Hematopoietic multipotent progenitor cell treated with erythropoietin and hydrocortisone succinate and interleukin-3 and kit ligand, for 4 days (in vitro differentiated cells): ENCODE data around the gene PSME3.

ENCODE experiments used
- DNase-seq: peaks from one replicate; pipeline ENCODE4 v3.0.0-alpha.2; 2015

PSME3 gene, protein sequence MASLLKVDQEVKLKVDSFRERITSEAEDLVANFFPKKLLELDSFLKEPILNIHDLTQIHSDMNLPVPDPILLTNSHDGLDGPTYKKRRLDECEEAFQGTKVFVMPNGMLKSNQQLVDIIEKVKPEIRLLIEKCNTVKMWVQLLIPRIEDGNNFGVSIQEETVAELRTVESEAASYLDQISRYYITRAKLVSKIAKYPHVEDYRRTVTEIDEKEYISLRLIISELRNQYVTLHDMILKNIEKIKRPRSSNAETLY

GRCh38 chr17:42832934-42833766 is at the start of gene PSME3:
Gene PSME3, plus strand, starts transcription at chr17:42833397. Its CDS starts 235 bp downstream, at chr17:42833632.
- DNase-seq, result peak; percentile 95

DNA sequence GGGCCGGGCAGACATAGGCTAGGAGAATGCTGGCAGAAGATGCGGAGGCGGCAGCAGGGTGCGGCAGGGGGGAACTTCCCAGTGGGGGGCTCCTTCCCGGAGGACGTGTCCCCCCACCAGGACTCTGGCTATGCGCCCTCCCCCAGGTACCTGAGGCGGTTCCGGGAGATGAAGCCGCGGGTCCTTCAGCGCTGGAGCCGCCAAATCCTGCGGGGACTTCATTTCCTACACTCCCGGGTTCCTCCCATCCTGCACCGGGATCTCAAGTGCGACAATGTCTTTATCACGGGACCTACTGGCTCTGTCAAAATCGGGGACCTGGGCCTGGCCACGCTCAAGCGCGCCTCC is 49.4 kb upstream of the PSME3 start:
- DNase-seq, result no peak

DNA sequence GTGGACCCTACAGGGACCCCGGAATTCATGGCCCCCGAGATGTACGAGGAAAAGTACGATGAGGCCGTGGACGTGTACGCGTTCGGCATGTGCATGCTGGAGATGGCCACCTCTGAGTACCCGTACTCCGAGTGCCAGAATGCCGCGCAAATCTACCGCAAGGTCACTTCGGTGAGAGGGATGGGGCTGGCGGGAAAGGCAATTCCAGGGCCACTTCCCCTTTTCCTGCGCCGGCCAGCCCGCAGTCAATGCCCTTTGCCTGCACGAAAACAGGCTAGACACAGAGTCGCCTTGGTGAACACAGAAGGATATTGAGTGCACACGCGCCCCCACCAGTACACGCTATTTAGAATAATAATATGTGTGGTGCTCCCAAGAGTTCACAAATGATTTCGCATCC is 48.8 kb upstream of the PSME3 start:
- DNase-seq, result peak; percentile 30

- no peak for DNase-seq
Observed at GRCh38 chr17:42784811-42785592, 48.2 kb upstream of the PSME3 start.

DNA sequence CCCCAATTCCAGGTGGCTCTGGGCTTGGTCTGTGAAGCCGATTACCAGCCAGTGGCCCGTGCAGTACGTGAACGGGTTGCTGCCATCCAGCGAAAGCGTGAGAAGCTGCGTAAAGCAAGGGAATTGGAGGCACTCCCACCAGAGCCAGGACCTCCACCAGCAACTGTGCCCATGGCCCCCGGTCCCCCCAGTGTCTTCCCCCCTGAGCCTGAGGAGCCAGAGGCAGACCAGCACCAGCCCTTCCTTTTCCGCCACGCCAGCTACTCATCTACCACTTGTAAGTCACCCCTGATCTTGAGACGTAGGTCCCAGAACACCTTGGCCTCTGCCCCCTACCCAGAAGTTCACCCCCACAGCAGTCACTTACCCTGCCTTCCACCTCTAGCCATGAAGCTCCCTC is 45.9 kb upstream of the PSME3 start:
- no peak for DNase-seq

- no peak for DNase-seq
Observed at GRCh38 chr17:42791948-42792347, 41.2 kb upstream of the PSME3 start.

- no peak for DNase-seq
Observed at GRCh38 chr17:42792545-42792944, 40.7 kb upstream of the PSME3 start.

GRCh38 chr17:42795061-42795460 is 38.1 kb upstream of the PSME3 start:
- DNase-seq, result no peak

GRCh38 chr17:42795465-42795864 is 37.7 kb upstream of the PSME3 start:
- DNase-seq, result no peak

- DNase-seq, result no peak
Observed at GRCh38 chr17:42796066-42796758, 37.0 kb upstream of the PSME3 start.

DNA sequence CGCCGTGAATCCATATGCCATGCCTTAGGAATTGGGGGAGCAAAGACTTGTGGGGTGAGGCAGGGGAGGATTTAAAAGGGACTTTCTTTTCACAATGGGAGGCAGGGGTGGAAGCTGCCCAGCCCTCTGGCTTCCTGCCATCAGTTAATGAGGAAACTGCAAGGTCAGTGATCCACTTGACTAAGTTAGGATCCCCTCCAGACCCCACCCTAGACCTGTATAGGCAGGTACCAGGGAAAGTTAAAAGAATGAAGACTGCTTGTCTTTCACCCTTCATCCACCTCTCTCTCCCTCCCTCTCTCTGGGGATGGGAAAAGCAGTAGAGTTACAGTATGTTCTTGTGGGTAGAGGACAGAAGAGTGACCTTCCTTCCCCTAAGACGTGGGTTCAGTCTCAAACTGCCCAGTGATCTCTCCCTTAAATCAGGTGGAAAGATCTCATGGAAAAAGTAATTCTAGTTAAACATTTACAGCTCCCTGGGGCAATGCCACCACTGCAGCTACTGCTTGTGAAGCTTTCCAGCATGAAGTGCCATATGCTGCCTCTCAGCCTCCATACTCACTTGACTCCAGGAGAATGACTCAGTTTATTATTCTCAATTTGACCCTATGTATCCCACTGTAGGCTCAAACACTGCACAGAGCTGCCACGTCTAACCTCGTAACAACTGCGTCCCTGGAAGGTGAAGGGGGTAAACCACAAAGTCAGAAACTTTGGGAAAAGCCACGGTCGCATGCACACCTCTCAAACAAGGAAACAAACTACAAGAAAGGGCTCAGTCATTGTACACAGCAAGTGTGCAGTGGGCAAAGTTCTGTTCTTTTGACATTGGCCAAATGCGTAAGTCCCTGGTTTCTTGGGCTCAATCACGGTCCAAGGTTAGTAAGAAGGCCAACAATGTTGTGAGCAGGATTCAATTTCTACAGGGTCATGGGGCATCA is 35.9 kb upstream of the PSME3 start:
- DNase-seq, result no peak

DNA sequence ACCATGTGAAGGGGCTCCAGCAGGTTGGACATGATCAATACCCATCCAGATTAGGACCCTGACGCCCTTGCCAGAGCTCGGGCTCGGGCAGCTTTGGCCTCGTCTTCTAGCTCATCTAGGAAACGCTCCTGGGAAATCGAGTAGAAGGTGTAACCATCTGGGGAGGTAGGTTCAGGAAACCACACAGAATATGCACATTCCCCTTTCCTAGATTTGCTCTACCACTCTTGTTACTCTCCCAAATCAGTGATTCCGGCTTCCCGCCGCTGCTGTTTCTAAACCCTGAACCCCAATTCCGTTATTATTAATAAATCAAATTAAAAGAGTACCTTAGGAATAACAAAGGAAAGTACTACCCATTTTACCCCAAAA is 35.2 kb upstream of the PSME3 start:
- no peak for DNase-seq

DNA sequence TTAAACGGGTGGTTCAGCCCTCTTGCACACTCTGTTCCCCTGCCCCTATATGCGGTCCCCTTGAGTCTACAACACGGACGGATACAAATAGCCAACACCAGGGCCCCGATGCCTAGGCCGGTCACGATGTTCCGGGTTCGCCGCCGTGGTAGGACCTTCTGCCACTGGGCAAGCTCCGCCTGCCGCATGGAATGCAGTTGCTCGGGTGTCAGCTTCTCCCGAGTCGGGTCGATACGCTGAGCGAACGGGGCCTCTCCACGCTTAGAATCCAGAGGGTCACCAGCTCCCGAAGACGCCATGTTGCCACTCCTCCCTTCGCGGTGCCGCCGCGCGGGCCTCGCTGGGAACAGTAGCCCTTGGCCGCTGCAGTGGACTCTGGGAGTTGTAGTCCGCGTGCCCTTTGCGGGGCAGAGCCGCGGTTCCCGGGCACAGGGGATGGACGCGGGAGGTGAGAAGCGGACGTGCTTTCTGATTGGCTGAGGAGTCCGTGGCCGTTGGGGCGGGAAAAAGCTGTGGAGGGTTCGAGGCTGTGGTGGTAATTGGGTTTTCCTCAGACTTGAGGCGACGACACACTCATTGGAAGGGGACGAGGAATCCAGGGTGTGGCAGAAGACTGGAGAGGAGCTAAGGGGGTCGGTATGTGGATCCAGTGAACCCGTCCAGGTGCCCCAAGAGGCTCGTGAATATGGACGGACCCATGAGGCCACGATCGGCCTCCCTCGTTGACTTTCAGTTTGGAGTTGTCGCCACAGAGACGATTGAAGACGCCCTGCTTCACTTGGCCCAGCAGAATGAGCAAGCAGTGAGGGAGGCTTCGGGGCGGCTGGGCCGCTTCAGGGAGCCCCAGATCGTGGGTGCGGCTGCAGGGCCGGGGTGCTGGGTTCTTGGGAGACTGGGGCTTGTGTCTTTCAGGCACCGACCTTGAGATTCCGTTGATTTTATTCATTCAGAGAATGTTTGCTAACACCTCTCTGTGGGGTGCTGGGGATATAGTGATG is 34.5 kb upstream of the PSME3 start, which contains the start of the genes CNTD1 and COA3:
Gene CNTD1 (plus strand): TSS at position 479 of the 998 bp plus-strand sequence. CDS start 207 bp downstream, at position 686.
Gene COA3 (minus strand): TSS at position 322 of the 998 bp plus-strand sequence. CDS start 23 bp downstream, at position 299.
- peak; percentile 94 for DNase-seq

GRCh38 chr17:42803074-42803883 is 29.9 kb upstream of the PSME3 start:
- no peak for DNase-seq

DNA sequence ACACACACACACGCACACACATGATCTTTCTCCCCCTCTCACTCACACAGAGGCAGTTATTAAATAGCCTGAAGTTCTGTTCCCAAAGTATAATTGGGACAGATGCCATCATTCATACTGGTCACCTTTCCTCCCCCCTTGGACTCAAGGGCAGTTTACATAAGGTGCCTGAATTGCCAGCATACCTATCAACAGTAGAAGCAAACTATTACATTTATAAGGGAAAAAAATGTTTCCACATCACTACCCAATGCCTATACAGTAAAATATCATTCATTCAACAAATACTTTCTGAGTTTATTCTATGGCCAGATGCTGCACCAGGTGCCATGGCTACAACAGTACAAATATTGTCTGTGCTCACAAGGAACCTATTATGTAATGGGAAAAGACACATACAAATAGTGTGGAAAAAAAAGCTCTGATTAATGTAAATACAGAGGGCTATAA is 28.3 kb upstream of the PSME3 start:
- DNase-seq, result no peak

DNA sequence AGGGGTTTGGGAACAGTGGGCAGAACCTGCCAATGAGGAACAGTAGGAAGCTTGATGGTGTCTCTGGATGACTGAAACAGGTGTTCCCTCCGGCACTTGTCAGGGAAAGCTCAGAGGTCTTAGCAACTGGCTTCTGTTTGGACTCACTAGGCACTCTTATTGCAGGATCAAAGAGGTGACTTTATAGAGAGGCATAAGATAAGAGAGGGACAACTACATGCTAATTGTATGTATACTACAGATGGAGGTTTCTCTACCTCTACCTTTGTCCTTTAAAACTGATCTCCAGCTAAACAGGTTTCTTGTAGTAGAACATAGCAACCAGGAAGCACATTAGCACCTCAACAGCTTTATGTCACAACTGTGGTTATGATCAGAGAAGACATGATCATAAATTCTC is 26.9 kb upstream of the PSME3 start:
- no peak for DNase-seq

DNA sequence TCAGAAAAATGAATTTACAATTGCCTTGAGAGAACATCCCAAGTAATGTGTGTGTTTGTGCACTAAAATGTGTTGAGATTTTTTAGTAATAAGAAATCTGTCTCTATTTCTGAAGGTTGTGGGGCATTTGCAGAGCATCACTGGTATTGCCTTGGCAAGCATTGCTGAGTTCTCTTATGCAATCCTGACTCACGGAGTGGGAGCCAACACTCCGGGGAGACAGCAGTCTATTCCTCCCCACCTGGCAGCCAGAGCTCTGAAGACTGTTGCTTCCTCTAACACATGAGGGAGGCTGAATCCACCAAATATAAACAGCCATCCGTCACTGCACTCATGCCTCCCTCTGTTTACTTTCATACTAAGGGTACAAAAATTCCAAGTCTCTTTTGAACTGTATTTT is 23.9 kb upstream of the PSME3 start:
- no peak for DNase-seq

DNA sequence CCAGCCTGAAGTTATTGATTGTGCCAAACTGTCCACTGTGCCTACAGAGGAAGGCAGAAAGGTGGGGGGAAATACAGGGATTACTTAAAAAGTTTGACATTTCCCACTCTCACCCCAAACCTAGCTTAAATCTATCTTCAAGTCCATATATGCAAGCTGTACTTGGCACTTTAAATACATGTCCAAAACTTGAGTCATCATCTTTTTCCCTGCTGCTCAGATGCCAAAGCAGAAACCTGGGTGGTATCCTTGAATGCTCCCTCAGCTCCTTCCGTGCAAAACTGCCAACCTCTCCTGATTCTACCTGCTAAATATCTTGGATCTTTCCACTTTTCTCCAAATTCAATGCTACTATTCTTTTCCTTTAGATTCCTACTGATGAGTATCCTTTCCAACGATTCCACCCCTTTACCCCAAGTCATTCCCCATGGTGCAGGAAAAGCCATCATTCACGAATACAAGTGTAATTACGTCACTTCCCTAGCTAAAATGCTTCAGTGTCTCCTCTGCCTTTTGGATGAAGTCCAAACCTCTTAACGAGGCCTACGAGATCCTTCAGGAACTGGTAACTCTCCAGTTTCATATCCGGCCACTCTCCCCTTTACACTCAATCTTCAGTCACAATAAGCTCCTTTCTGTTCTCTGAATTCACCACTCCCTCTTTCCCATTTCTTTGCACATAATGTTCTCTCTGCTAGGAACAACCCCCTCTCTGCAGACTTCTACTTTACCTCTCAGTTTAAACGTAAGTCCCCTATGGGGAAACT is 18.4 kb upstream of the PSME3 start:
- no peak for DNase-seq

GRCh38 chr17:42817866-42818265 is 15.3 kb upstream of the PSME3 start:
- no peak for DNase-seq
